Naive thymus-derived CD4-positive, alpha-beta T cell (primary cell): ENCODE measurements around the gene KIF2A. TPM values are rescaled to one million over a fixed set of nuclear protein-coding genes. Genes with fewer than 3 reads are reported as not detected.

Experiments
- polyA plus RNA-seq, 2 donors: library from polyadenylated mRNA; unstranded; fragments of 300-500 nt; fragmentation: Illumina TruSeq; gene quantifications; one replicate each; pipeline ENCODE4 v1.2.3, GENCODE V29; 2021
- total RNA-seq, 6 experiments: library from RNA in 5 of 6; stranded (reverse) in 5 of 6; gene quantifications; 1 replicate in 5 of 6; 2 replicates in 1 of 6; pipeline ENCODE4 v1.2.3 and lab custom pipeline; 2021 to 2026

KIF2A gene
- total and polyA plus RNA-seq, 7 experiments from 2014 or later = 73.5 to 179 (median 142) TPM

Other genes starting within 250 kb of the KIF2A start
- 10 to 100 TPM; 18.3 to 28.8 (median 21.3) TPM for gene DIMT1, start 97.7 kb downstream of the KIF2A start, total RNA-seq
- 10 to 100 TPM; 47.3 to 60.6 TPM for gene DIMT1, start 97.7 kb downstream of the KIF2A start, polyA plus RNA-seq
- 10 to 100 TPM; 22.1 to 29.0 (median 27.7) TPM for gene IPO11, start 106.6 kb downstream of the KIF2A start, total RNA-seq
- 1 to 10 TPM; 5.9 to 6.4 TPM for gene IPO11, start 106.6 kb downstream of the KIF2A start, polyA plus RNA-seq